ENCODE measurements around the gene SIK3.
"Not testable (repeated sequence)": the region's sequence is repeated elsewhere in the genome, so short reads cannot be mapped to it uniquely, and the experiment has no call there.

Gene SIK3

DNA sequence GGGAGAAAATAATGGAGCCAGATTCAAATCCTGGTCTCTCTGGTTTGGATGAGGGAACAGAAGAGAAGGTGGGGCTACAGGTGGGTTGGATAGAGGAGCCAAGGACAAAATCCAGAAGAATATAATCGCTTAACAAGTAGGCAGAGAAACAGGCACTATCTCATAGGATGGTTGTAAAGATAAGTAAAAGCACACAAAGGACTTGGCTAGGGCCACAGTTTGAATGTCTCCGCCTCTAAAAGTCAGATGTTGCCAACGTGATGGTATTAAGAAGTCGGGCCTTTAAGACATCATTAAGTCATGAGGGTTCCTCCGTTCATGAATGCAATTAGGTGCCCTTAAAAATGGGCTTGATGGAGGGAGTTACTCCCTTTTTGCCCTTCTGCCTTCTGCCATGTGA, 42.8 kb downstream of the SIK3 start:
- DNase-seq (ENCODE audit: low read depth), result no peak
- H3K4me3 ChIP-seq (ENCODE audit: control insufficient read depth, low read depth, low read length), result no peak overlapping the region
- TF ChIP-seq, protein P1, sequence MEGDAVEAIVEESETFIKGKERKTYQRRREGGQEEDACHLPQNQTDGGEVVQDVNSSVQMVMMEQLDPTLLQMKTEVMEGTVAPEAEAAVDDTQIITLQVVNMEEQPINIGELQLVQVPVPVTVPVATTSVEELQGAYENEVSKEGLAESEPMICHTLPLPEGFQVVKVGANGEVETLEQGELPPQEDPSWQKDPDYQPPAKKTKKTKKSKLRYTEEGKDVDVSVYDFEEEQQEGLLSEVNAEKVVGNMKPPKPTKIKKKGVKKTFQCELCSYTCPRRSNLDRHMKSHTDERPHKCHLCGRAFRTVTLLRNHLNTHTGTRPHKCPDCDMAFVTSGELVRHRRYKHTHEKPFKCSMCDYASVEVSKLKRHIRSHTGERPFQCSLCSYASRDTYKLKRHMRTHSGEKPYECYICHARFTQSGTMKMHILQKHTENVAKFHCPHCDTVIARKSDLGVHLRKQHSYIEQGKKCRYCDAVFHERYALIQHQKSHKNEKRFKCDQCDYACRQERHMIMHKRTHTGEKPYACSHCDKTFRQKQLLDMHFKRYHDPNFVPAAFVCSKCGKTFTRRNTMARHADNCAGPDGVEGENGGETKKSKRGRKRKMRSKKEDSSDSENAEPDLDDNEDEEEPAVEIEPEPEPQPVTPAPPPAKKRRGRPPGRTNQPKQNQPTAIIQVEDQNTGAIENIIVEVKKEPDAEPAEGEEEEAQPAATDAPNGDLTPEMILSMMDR (conservative IDR thresholded peaks at IDR 0.05; ENCODE audit: control insufficient read depth, insufficient read depth, low read depth, low read length), result no peak

DNA sequence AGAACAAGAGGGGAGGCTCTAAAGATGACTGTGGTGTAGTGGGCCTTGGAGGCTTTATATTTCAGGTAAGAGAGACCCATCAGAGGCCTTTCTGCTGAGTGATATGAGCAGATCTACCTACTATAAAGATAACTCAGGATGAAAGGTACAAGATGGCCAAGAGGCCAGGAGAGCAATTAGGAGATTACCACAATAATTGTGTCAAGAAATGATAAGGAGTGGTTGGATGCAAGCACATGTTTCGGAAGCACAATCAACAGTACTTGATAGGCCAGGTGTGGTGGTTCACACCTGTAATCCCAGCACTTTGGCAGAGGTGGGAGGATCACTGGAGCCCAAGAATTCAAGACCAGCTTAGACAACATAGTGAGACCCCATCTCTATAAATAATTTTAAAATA, 43.8 kb downstream of the SIK3 start:
- DNase-seq (ENCODE audit: low read depth), result no peak
- H3K4me3 ChIP-seq (ENCODE audit: control insufficient read depth, low read depth, low read length), result no peak overlapping the region
- TF ChIP-seq, protein P1 (conservative IDR thresholded peaks at IDR 0.05; ENCODE audit: control insufficient read depth, insufficient read depth, low read depth, low read length), result no peak

DNA sequence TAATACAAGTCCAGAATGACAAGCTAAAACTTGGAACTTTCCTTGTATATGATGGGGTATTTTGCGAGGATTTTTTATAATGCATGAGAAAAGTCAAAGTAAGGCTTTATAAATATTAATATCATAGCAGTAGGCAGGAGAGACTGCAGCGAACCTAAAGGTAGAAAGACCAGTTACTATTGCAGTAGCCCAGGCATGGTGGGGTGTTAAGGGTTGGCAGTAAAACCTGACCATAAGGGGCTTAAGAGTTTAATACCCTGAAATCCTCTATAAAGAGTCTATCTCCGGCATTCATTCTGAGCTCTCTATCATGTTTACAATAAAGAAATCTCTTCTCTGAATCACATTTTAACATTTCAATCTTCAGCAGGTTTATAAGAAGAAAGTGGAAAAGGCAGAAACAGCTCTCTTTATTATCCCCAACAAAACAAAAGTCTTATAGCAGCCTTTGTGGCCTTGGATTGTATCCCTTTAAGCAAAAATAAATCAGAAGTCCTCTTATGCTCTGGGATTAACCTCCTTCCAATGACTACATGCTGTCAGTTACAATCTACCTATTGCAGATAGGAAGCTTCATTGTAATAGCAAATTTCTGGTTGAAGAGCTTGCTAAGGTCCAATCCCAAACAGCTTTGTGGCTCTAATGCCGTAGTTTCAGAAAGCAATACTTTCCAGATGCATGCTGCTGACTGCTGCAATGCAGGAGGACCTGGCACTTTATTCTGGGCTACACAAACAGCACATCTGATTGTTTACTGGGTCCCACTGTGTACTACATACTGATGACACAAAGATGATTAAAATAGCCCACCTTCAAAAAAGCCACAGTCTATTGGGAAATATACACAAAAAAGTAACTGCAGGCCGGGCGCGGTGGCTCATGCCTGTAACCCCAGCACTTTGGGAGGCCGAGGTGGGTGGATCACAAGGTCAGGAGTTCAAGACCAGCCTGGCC, 45.8 kb downstream of the SIK3 start:
- DNase-seq (ENCODE audit: low read depth), result no peak
- TF ChIP-seq, protein P1 (conservative IDR thresholded peaks at IDR 0.05; ENCODE audit: control insufficient read depth, insufficient read depth, low read depth, low read length), result no peak
- H3K4me3 ChIP-seq (ENCODE audit: control insufficient read depth, low read depth, low read length), result no peak overlapping the region

DNA sequence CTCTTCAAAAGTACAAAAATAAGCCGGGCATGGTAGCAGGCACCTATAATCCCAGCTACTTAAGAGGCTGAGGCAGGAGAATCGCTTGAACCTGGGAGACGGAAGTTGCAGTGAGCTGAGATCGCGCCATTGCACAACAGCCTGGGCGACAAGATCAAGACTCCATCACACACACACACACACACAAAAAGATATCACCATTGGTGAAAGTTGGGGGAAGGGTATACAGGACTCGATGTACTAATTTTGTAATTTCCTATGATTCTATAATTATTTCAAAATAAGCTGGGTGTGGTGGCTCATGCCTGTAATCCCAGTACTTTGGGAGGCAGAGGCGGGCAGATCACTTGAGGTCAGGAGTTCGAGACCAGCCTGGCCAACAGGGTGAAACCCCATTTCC, 48.1 kb downstream of the SIK3 start:
- not testable (repeated sequence) for DNase-seq (ENCODE audit: low read depth); H3K4me3 ChIP-seq (ENCODE audit: control insufficient read depth, low read depth, low read length)

DNA sequence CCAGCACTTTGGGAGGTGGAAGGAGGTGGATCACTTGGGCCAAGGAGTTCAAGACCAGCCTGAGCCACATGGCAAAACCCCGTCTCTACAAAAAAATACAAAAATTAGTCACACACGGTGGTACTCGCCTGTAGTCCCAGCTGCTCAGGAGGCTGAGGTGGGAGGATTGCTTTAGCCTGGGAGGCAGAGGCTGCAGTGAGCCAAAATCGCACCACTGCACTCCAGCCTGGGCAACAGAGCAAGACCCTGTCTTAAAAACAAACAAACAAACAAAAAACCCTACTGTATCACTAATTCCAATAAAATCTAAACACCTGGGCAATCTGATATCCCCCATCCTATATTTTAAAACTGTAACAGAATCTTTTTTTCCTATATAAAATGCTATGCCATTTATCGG, 51.6 kb downstream of the SIK3 start:
- not testable (repeated sequence) for DNase-seq (ENCODE audit: low read depth); H3K4me3 ChIP-seq (ENCODE audit: control insufficient read depth, low read depth, low read length)

DNA sequence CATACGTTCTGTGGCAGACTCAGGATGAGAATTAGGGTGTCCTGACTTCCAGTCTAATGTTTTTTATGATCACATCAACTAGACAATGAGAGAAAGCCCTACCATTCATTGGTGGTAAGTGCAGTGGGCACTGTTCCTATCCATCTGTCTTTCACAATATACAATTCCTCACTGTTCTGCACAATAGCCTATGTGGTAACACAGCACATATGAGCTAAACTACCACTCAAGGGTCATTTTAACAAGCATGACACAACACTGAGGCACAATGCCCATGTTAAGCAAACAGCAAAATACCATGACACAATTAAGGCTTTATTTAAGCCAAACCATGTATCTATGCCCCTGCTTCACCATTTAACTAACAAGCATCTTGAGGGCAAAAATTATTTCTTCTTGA, 52.3 kb downstream of the SIK3 start:
- H3K4me3 ChIP-seq (ENCODE audit: control insufficient read depth, low read depth, low read length), result no peak overlapping the region
- peak; percentile 77 for DNase-seq (ENCODE audit: low read depth)
- TF ChIP-seq, protein P1 (conservative IDR thresholded peaks at IDR 0.05; ENCODE audit: control insufficient read depth, insufficient read depth, low read depth, low read length), result no peak

DNA sequence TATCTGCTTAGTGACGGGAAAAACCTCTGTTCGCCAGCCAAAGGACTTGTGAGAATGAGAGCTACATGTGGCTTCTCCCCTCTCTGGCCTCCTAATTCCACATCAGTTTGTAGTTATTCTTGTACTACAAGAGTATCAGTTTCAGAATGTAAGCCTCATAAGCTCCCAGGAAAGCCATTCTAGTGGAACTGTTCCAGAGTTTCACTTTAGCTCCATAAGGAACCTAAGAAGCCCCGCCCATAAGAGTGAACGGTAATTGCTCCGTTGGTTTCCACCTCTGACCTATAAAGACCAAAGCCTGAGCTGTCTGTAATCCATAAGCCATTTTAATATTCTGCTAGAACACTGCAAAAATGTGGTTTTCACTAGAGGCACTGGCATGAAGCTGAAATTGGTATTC, 53.0 kb downstream of the SIK3 start:
- DNase-seq (ENCODE audit: low read depth), result peak; percentile 66
- H3K4me3 ChIP-seq (ENCODE audit: control insufficient read depth, low read depth, low read length), result no peak overlapping the region
- TF ChIP-seq, protein P1 (conservative IDR thresholded peaks at IDR 0.05; ENCODE audit: control insufficient read depth, insufficient read depth, low read depth, low read length), result no peak
